ENCODE results near the gene NRARP. TPM values are rescaled to one million over a fixed set of nuclear protein-coding genes. Genes with fewer than 3 reads are reported as not detected.

The NRARP gene
- total and polyA plus RNA-seq, 2 of the 13 experiments (the other 11 are each of a cell fraction or from before 2014, with no cell fraction given): 0.22 to 0.46 TPM

DNA sequence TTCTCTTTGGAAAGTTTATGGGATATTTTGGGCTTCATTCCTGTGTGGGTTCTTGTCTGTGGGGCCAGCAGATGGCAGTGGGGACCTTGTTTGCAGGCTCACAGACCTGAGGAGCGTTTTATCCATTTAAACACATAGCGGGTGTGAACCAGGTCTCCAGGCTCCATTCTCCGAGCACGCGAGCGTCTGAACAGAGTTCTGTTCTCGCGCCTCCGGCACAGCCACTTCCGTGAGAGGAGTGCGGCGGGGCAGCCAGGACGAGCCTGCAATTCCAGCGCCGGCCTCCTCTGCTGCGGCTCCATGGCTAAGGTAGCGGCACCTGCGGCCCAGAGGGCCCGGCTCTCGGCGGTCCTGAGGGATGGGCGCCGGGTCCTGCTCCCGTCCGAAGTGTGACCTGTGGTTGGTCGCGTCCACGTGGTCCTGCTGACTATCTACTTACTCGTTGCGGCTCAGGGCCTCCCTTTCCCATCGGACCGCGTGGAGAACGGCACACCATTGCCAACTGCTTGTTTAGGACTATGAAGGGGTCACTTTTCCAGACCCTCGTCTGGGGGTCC lies 7.3 kb downstream of the NRARP start (continued):
- TF ChIP-seq, protein P1, sequence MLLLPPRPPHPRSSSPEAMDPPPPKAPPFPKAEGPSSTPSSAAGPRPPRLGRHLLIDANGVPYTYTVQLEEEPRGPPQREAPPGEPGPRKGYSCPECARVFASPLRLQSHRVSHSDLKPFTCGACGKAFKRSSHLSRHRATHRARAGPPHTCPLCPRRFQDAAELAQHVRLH (CRISPR knock-in tag; IDR thresholded peaks at IDR 0.05; ENCODE audit: borderline replicate concordance, low read depth): no peak
- TF ChIP-seq PITX1 (CRISPR knock-in tag; IDR thresholded peaks at IDR 0.05) (no peak), ZNF558 (CRISPR knock-in tag; IDR thresholded peaks at IDR 0.05; ENCODE audit: borderline replicate concordance) (no peak), PTBP1 (IDR thresholded peaks at IDR 0.05; ENCODE audit: low read depth, low read length, poor library complexity, severe bottlenecking) (no peak), NFIC (IDR thresholded peaks at IDR 0.05; ENCODE audit: low read length) (no peak), SMARCE1 (IDR thresholded peaks at IDR 0.05; ENCODE audit: borderline replicate concordance) (no peak), ZNF572 (CRISPR knock-in tag; IDR thresholded peaks at IDR 0.05) (no peak), ZNF552 (CRISPR knock-in tag; IDR thresholded peaks at IDR 0.05; ENCODE audit: borderline replicate concordance) (no peak), SRSF9 (IDR thresholded peaks at IDR 0.05; ENCODE audit: borderline replicate concordance, insufficient read depth, low read depth, low read length, poor library complexity, severe bottlenecking) (no peak), ZNF780A (CRISPR knock-in tag; IDR thresholded peaks at IDR 0.05) (no peak), ZNF207 (IDR thresholded peaks at IDR 0.05; ENCODE audit: borderline replicate concordance) (no peak), YY1 (IDR thresholded peaks at IDR 0.05; ENCODE audit: insufficient read depth, insufficient replicate concordance, low read depth, low read length) (no peak), ZSCAN5A (CRISPR knock-in tag; IDR thresholded peaks at IDR 0.05; ENCODE audit: borderline replicate concordance) (no peak; the same call in 1 of the 2 replicates), RAD21 (CRISPR knock-in tag; IDR thresholded peaks at IDR 0.05) (no peak), TMF1 (CRISPR knock-in tag; IDR thresholded peaks at IDR 0.05; ENCODE audit: low read depth) (no peak), ESRRA (CRISPR knock-in tag; IDR thresholded peaks at IDR 0.05; ENCODE audit: low read depth) (0 out of 2 replicates have a peak, but pooled peaks have one; percentile 30), REL (CRISPR knock-in tag; conservative IDR thresholded peaks at IDR 0.05) (no peak), RAD51 (IDR thresholded peaks at IDR 0.05; ENCODE audit: borderline replicate concordance) (no peak), U2AF1 (optimal IDR thresholded peaks at IDR 0.05; ENCODE audit: low read depth, low read length) (no peak)
- TF ChIP-seq, protein P2, sequence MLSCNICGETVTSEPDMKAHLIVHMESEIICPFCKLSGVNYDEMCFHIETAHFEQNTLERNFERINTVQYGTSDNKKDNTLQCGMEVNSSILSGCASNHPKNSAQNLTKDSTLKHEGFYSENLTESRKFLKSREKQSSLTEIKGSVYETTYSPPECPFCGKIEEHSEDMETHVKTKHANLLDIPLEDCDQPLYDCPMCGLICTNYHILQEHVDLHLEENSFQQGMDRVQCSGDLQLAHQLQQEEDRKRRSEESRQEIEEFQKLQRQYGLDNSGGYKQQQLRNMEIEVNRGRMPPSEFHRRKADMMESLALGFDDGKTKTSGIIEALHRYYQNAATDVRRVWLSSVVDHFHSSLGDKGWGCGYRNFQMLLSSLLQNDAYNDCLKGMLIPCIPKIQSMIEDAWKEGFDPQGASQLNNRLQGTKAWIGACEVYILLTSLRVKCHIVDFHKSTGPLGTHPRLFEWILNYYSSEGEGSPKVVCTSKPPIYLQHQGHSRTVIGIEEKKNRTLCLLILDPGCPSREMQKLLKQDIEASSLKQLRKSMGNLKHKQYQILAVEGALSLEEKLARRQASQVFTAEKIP (CRISPR knock-in tag; IDR thresholded peaks at IDR 0.05; ENCODE audit: borderline replicate concordance): no peak
- TF ChIP-seq, protein P3, sequence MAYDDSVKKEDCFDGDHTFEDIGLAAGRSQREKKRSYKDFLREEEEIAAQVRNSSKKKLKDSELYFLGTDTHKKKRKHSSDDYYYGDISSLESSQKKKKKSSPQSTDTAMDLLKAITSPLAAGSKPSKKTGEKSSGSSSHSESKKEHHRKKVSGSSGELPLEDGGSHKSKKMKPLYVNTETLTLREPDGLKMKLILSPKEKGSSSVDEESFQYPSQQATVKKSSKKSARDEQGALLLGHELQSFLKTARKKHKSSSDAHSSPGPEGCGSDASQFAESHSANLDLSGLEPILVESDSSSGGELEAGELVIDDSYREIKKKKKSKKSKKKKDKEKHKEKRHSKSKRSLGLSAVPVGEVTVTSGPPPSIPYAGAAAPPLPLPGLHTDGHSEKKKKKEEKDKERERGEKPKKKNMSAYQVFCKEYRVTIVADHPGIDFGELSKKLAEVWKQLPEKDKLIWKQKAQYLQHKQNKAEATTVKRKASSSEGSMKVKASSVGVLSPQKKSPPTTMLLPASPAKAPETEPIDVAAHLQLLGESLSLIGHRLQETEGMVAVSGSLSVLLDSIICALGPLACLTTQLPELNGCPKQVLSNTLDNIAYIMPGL (CRISPR knock-in tag; IDR thresholded peaks at IDR 0.05; ENCODE audit: borderline replicate concordance in 1 of 2, low read depth in 1 of 2): peak; percentile 22 to 49; a peak in 2 of 4 replicates
